Measurements from ENCODE around the gene CFAP251. TPM values are rescaled to one million over a fixed set of nuclear protein-coding genes. Genes with fewer than 3 reads are reported as not detected.

The CFAP251 gene
- total RNA-seq, 1 experiment from 2014 or later, result 2.6 TPM

- TF ChIP-seq FOSL1 (IDR thresholded peaks at IDR 0.05; ENCODE audit: low read depth) (no peak), SIN3A (IDR thresholded peaks at IDR 0.05; ENCODE audit: low read depth) (no peak), ATF3 (IDR thresholded peaks at IDR 0.05) (no peak), ZBTB33 (IDR thresholded peaks at IDR 0.05; ENCODE audit: extremely low read depth, insufficient replicate concordance, low read length) (no peak), POLR2AphosphoS5 (IDR thresholded peaks at IDR 0.05; ENCODE audit: low read depth, low read length) (no peak), RAD21 (IDR thresholded peaks at IDR 0.05; ENCODE audit: low read depth) (no peak), ZNF274 (IDR thresholded peaks at IDR 0.05; ENCODE audit: low read depth, low read length) (no peak), EGR1 (IDR thresholded peaks at IDR 0.05; ENCODE audit: low read depth) (no peak), CEBPB (IDR thresholded peaks at IDR 0.05; ENCODE audit: low read depth) (no peak), SP1 (IDR thresholded peaks at IDR 0.05; ENCODE audit: low read depth) (no peak), TCF7L2 (IDR thresholded peaks at IDR 0.05; ENCODE audit: borderline replicate concordance, extremely low read depth, insufficient read depth, insufficient read length) (no peak)
- TF ChIP-seq, protein P1, sequence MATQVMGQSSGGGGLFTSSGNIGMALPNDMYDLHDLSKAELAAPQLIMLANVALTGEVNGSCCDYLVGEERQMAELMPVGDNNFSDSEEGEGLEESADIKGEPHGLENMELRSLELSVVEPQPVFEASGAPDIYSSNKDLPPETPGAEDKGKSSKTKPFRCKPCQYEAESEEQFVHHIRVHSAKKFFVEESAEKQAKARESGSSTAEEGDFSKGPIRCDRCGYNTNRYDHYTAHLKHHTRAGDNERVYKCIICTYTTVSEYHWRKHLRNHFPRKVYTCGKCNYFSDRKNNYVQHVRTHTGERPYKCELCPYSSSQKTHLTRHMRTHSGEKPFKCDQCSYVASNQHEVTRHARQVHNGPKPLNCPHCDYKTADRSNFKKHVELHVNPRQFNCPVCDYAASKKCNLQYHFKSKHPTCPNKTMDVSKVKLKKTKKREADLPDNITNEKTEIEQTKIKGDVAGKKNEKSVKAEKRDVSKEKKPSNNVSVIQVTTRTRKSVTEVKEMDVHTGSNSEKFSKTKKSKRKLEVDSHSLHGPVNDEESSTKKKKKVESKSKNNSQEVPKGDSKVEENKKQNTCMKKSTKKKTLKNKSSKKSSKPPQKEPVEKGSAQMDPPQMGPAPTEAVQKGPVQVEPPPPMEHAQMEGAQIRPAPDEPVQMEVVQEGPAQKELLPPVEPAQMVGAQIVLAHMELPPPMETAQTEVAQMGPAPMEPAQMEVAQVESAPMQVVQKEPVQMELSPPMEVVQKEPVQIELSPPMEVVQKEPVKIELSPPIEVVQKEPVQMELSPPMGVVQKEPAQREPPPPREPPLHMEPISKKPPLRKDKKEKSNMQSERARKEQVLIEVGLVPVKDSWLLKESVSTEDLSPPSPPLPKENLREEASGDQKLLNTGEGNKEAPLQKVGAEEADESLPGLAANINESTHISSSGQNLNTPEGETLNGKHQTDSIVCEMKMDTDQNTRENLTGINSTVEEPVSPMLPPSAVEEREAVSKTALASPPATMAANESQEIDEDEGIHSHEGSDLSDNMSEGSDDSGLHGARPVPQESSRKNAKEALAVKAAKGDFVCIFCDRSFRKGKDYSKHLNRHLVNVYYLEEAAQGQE (IDR thresholded peaks at IDR 0.05; ENCODE audit: low read depth), result no peak
- TF ChIP-seq, protein P2, sequence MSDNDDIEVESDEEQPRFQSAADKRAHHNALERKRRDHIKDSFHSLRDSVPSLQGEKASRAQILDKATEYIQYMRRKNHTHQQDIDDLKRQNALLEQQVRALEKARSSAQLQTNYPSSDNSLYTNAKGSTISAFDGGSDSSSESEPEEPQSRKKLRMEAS (IDR thresholded peaks at IDR 0.05), result no peak
- Histone ChIP-seq H3K4me2 (ENCODE audit: low read length) (no peak overlapping the region), H3K9me2 (ENCODE audit: insufficient read depth) (no peaks in the 10 kb centered on the region), H3K27me3 (ENCODE audit: insufficient read depth, low read length) (no peaks in the 10 kb centered on the region), H3K4me1 (ENCODE audit: control insufficient read depth in 1 of 2, insufficient read depth in 2 of 2, low read length in 2 of 2) (peaks cover 0 to 5% of the 10 kb centered on the region in 2 experiments; a peak in 1 of 4 replicates), H2AFZ (ENCODE audit: low read depth, low read length, poor library complexity, severe bottlenecking) (no peak overlapping the region), H4K20me1 (ENCODE audit: insufficient read depth) (no peaks in the 10 kb centered on the region), H3K4me3 (replicated peaks in 1 of 2; ENCODE audit: low read depth in 1 of 2, low read length in 2 of 2) (no peak overlapping the region), H3K36me3 (ENCODE audit: control insufficient read depth in 1 of 2, insufficient read depth in 2 of 2, low read length in 2 of 2) (no peaks in the 10 kb centered on the region), H3K27ac (ENCODE audit: low read depth, low read length) (no peak overlapping the region), H3K9ac (ENCODE audit: low read length) (no peak overlapping the region), H3K9me3 (ENCODE audit: control insufficient read depth in 1 of 2, insufficient read depth in 1 of 2, low read depth in 1 of 2, low read length in 2 of 2) (no peaks in the 10 kb centered on the region), H3K79me2 (ENCODE audit: insufficient read depth, low read length) (no peaks in the 10 kb centered on the region)
- CTCF ChIA-PET, result interaction anchor here (1.0 to 1.5 kb wide), 2 partner anchors 15 to 61 kb away, joined by 3 to 4 read pairs; partner anchors contain the start of gene PSMD9
- RAD21 ChIA-PET (ENCODE audit: low non-redundant PET in 1 of 2, low total read pairs in 2 of 2, uncharacterized antibody in 2 of 2, unreplicated experiment in 2 of 2), result no interaction called here
- intact Hi-C loops (cut with micrococcal nuclease), result no loop called here
- DNase-seq (ENCODE audit: low read depth, low spot score) (no peak), ATAC-seq (no peak)
- POLR2A ChIA-PET, result no interaction called here
- BruUV-seq (replicated peaks), result no TSS peak
Observed at GRCh38 chr12:121873216-121873569, 45.2 kb upstream of the CFAP251 start.

Measured in HCT116 (cell line).